Measurements from ENCODE around the gene RADIL. TPM values are rescaled to one million over a fixed set of nuclear protein-coding genes. Genes with fewer than 3 reads are reported as not detected.

The RADIL gene
- polyA plus RNA-seq, 2 donors: 0.29 to 0.93 TPM

GRCh38 chr7:4783762-4784351 is 99.7 kb downstream of the RADIL start:
- Histone ChIP-seq H3K9me3 (ENCODE audit: control insufficient read depth in 2 of 2, insufficient read depth in 1 of 2, low read depth in 1 of 2, low read length in 1 of 2) (peaks cover 0 to 3% of the 10 kb centered on the region in 2 donors), H3K27ac (ENCODE audit: low read depth in 2 of 2, low read length in 1 of 2) (no peak overlapping the region), H3K4me3 (ENCODE audit: low read depth in 1 of 2, low read length in 2 of 2) (no peak overlapping the region), H3K36me3 (ENCODE audit: control insufficient read depth in 2 of 2, insufficient read depth in 2 of 2, low read length in 1 of 2) (peaks cover 13 to 74% of the 10 kb centered on the region in 2 donors), H3K4me1 (ENCODE audit: control insufficient read depth in 2 of 2, insufficient read depth in 2 of 2, low read length in 1 of 2) (peaks cover 0 to 3% of the 10 kb centered on the region in 2 donors), H3K27me3 (ENCODE audit: control insufficient read depth in 1 of 2, insufficient read depth in 2 of 2, low read length in 2 of 2) (no peaks in the 10 kb centered on the region)
- 87 to 90% methylated on average over 40 of the region's 40 CpGs for WGBS, 2 donors

GRCh38 chr7:4783292-4783652 is 100.2 kb downstream of the RADIL start:
- H3K27me3 ChIP-seq (ENCODE audit: control insufficient read depth in 1 of 2, insufficient read depth in 2 of 2, low read length in 2 of 2): no peaks in the 10 kb centered on the region
- 90% methylated on average over 16 of the region's 16 CpGs for WGBS, 2 donors
- no peak overlapping the region for H3K27ac ChIP-seq (ENCODE audit: low read depth in 2 of 2, low read length in 1 of 2)
- peaks cover 0 to 3% of the 10 kb centered on the region in 2 donors for H3K9me3 ChIP-seq (ENCODE audit: control insufficient read depth in 2 of 2, insufficient read depth in 1 of 2, low read depth in 1 of 2, low read length in 1 of 2)
- no peak overlapping the region for H3K4me3 ChIP-seq (ENCODE audit: low read depth in 1 of 2, low read length in 2 of 2)
- peaks cover under 1 to 3% of the 10 kb centered on the region in 2 donors for H3K4me1 ChIP-seq (ENCODE audit: control insufficient read depth in 2 of 2, insufficient read depth in 2 of 2, low read length in 1 of 2)
- H3K36me3 ChIP-seq (ENCODE audit: control insufficient read depth in 2 of 2, insufficient read depth in 2 of 2, low read length in 1 of 2): peaks cover 13 to 68% of the 10 kb centered on the region in 2 donors

- H3K4me1 ChIP-seq (ENCODE audit: control insufficient read depth in 2 of 2, insufficient read depth in 2 of 2, low read length in 1 of 2): peaks cover 2 to 3% of the 10 kb centered on the region in 2 donors
- H3K27me3 ChIP-seq (ENCODE audit: control insufficient read depth in 1 of 2, insufficient read depth in 2 of 2, low read length in 2 of 2): no peaks in the 10 kb centered on the region
- peaks cover 0 to 3% of the 10 kb centered on the region in 2 donors for H3K9me3 ChIP-seq (ENCODE audit: control insufficient read depth in 2 of 2, insufficient read depth in 1 of 2, low read depth in 1 of 2, low read length in 1 of 2)
- H3K4me3 ChIP-seq (ENCODE audit: low read depth in 1 of 2, low read length in 2 of 2): no peak overlapping the region
- no peak overlapping the region for H3K27ac ChIP-seq (ENCODE audit: low read depth in 2 of 2, low read length in 1 of 2)
- 92 to 94% methylated on average over 36 of the region's 36 CpGs for WGBS, 2 donors
- peaks cover 13 to 64% of the 10 kb centered on the region in 2 donors for H3K36me3 ChIP-seq (ENCODE audit: control insufficient read depth in 2 of 2, insufficient read depth in 2 of 2, low read length in 1 of 2)
These were observed 100.9 kb downstream of the RADIL start for GRCh38 chr7:4782333-4783291.

- Histone ChIP-seq H3K27ac (ENCODE audit: low read depth in 2 of 2, low read length in 1 of 2) (no peak overlapping the region), H3K9me3 (ENCODE audit: control insufficient read depth in 2 of 2, insufficient read depth in 1 of 2, low read depth in 1 of 2, low read length in 1 of 2) (peaks cover 0 to 3% of the 10 kb centered on the region in 2 donors), H3K4me1 (ENCODE audit: control insufficient read depth in 2 of 2, insufficient read depth in 2 of 2, low read length in 1 of 2) (peaks cover 2 to 3% of the 10 kb centered on the region in 2 donors), H3K27me3 (ENCODE audit: control insufficient read depth in 1 of 2, insufficient read depth in 2 of 2, low read length in 2 of 2) (no peaks in the 10 kb centered on the region), H3K4me3 (ENCODE audit: low read depth in 1 of 2, low read length in 2 of 2) (no peak overlapping the region), H3K36me3 (ENCODE audit: control insufficient read depth in 2 of 2, insufficient read depth in 2 of 2, low read length in 1 of 2) (peaks cover 13 to 55% of the 10 kb centered on the region in 2 donors)
- 86 to 90% methylated on average over 27 of the region's 27 CpGs for WGBS, 2 donors
These were observed 102.0 kb downstream of the RADIL start for GRCh38 chr7:4781366-4782069.

GRCh38 chr7:4779118-4779517 is 104.4 kb downstream of the RADIL start:
- Histone ChIP-seq H3K27me3 (ENCODE audit: control insufficient read depth in 1 of 2, insufficient read depth in 2 of 2, low read length in 2 of 2) (no peaks in the 10 kb centered on the region), H3K4me1 (ENCODE audit: control insufficient read depth in 2 of 2, insufficient read depth in 2 of 2, low read length in 1 of 2) (peaks cover 2 to 3% of the 10 kb centered on the region in 2 donors), H3K9me3 (ENCODE audit: control insufficient read depth in 2 of 2, insufficient read depth in 1 of 2, low read depth in 1 of 2, low read length in 1 of 2) (no peaks in the 10 kb centered on the region), H3K4me3 (ENCODE audit: low read depth in 1 of 2, low read length in 2 of 2) (no peak overlapping the region), H3K27ac (ENCODE audit: low read depth in 2 of 2, low read length in 1 of 2) (no peak overlapping the region), H3K36me3 (ENCODE audit: control insufficient read depth in 2 of 2, insufficient read depth in 2 of 2, low read length in 1 of 2) (peaks cover 13 to 34% of the 10 kb centered on the region in 2 donors)
- WGBS, 2 donors: 92 to 96% methylated on average over 5 of the region's 5 CpGs

GRCh38 chr7:4775848-4776623 is 107.5 kb downstream of the RADIL start:
- Histone ChIP-seq H3K4me3 (ENCODE audit: low read depth in 1 of 2, low read length in 2 of 2) (peak overlapping the region; percentile 75 to 94), H3K9me3 (ENCODE audit: control insufficient read depth in 2 of 2, insufficient read depth in 1 of 2, low read depth in 1 of 2, low read length in 1 of 2) (no peaks in the 10 kb centered on the region), H3K27me3 (ENCODE audit: control insufficient read depth in 1 of 2, insufficient read depth in 2 of 2, low read length in 2 of 2) (no peaks in the 10 kb centered on the region), H3K27ac (ENCODE audit: low read depth in 2 of 2, low read length in 1 of 2) (peak overlapping the region; percentile 89 to 99), H3K36me3 (ENCODE audit: control insufficient read depth in 2 of 2, insufficient read depth in 2 of 2, low read length in 1 of 2) (peaks cover 0 to 5% of the 10 kb centered on the region in 2 donors), H3K4me1 (ENCODE audit: control insufficient read depth in 2 of 2, insufficient read depth in 2 of 2, low read length in 1 of 2) (peaks cover 0 to 2% of the 10 kb centered on the region in 2 donors)
- WGBS, 2 donors: 16 to 18% methylated on average over 31 to 32 of the region's 32 CpGs

- Histone ChIP-seq H3K9me3 (ENCODE audit: control insufficient read depth in 2 of 2, insufficient read depth in 1 of 2, low read depth in 1 of 2, low read length in 1 of 2) (no peaks in the 10 kb centered on the region), H3K36me3 (ENCODE audit: control insufficient read depth in 2 of 2, insufficient read depth in 2 of 2, low read length in 1 of 2) (peaks cover 0 to 2% of the 10 kb centered on the region in 2 donors), H3K4me3 (ENCODE audit: low read depth in 1 of 2, low read length in 2 of 2) (peak within 1 kb of the TSS; percentile 75 to 94), H3K4me1 (ENCODE audit: control insufficient read depth in 2 of 2, insufficient read depth in 2 of 2, low read length in 1 of 2) (peaks cover 0 to 2% of the 10 kb centered on the region in 2 donors), H3K27ac (ENCODE audit: low read depth in 2 of 2, low read length in 1 of 2) (peak within 1 kb of the TSS; percentile 89 to 99), H3K27me3 (ENCODE audit: control insufficient read depth in 1 of 2, insufficient read depth in 2 of 2, low read length in 2 of 2) (no peaks in the 10 kb centered on the region)
- WGBS, 2 donors: 0% methylated on average over 55 of the region's 55 CpGs
These were observed 108.2 kb downstream of the RADIL start, which contains the start of gene AP5Z1 for GRCh38 chr7:4775250-4775847. TSS of gene AP5Z1 (plus strand) at chr7:4775623. CDS start at chr7:4775716, 93 bp downstream.

- 8 to 9% methylated on average over 24 of the region's 24 CpGs for WGBS, 2 donors
- Histone ChIP-seq H3K36me3 (ENCODE audit: control insufficient read depth in 2 of 2, insufficient read depth in 2 of 2, low read length in 1 of 2) (peaks cover 0 to 2% of the 10 kb centered on the region in 2 donors), H3K27ac (ENCODE audit: low read depth in 2 of 2, low read length in 1 of 2) (peak overlapping the region; percentile 89 to 99), H3K27me3 (ENCODE audit: control insufficient read depth in 1 of 2, insufficient read depth in 2 of 2, low read length in 2 of 2) (no peaks in the 10 kb centered on the region), H3K4me1 (ENCODE audit: control insufficient read depth in 2 of 2, insufficient read depth in 2 of 2, low read length in 1 of 2) (peaks cover 0 to 2% of the 10 kb centered on the region in 2 donors), H3K9me3 (ENCODE audit: control insufficient read depth in 2 of 2, insufficient read depth in 1 of 2, low read depth in 1 of 2, low read length in 1 of 2) (no peaks in the 10 kb centered on the region), H3K4me3 (ENCODE audit: low read depth in 1 of 2, low read length in 2 of 2) (peak overlapping the region; percentile 75 to 94)
These were observed 108.8 kb downstream of the RADIL start for GRCh38 chr7:4774658-4775249.

All from esophagus (tissue), 2 donors.